Cardiac muscle cell (in vitro differentiated cells and primary cell): ENCODE measurements around the gene CXCL14. TPM values are rescaled to one million over a fixed set of nuclear protein-coding genes. Genes with fewer than 3 reads are reported as not detected.

ENCODE experiments used
- DNase-seq, 2 donors: peaks; one replicate each; pipeline versions ENCODE4 v3.0.0 to v3.0.0-alpha.2; 2010 to 2017; ENCODE audit warnings: low read depth in 1 of 2, low spot score in 1 of 2
- H3K27ac ChIP-seq: fragments of 200-600 bp; sonication (generic); 2 replicates; pipeline ENCODE4 v1.5.1; 2016
- H3K27me3 ChIP-seq: fragments of 200-600 bp; sonication (generic); 2 replicates; pipeline ENCODE4 v1.6.0; 2016; ENCODE audit warnings: control low read depth
- H3K36me3 ChIP-seq: fragments of 200-600 bp; sonication (generic); 2 replicates; pipeline ENCODE4 v1.5.1; 2016; ENCODE audit warnings: control low read depth
- H3K4me1 ChIP-seq: fragments of 200-600 bp; sonication (generic); 2 replicates; pipeline ENCODE4 v1.8.1; 2017; ENCODE audit warnings: low read depth, mild to moderate bottlenecking, mixed run types
- H3K4me3 ChIP-seq: fragments of 200-600 bp; sonication (generic); 2 replicates; pipeline ENCODE4 v1.5.1; 2016; ENCODE audit warnings: mild to moderate bottlenecking
- H3K9me3 ChIP-seq: fragments of 200-600 bp; sonication (generic); 2 replicates; pipeline ENCODE4 v1.5.1; 2017; ENCODE audit warnings: low read depth, mild to moderate bottlenecking, control low read depth
- polyA plus RNA-seq: library from polyadenylated mRNA; unstranded; fragments of >200 nt; fragmentation: Nextera tagmentation; extraction: Ambion mirVana; gene quantifications from 2 replicates; pipeline ENCODE4 v1.2.1, GENCODE V29; 2016
- total RNA-seq: library from RNA; depleted of rRNA; stranded (reverse); fragments of >200 nt; gene quantifications from 2 replicates; pipeline ENCODE4 v1.2.3, GENCODE V29; 2016
- TF ChIP-seq, protein P1 (sequence below): IDR thresholded peaks from 2 replicates; pipeline ENCODE4 v1.5.1; 2012; ENCODE audit warnings: low read depth, mild to moderate bottlenecking, low read length

The CXCL14 gene
- total and polyA plus RNA-seq, 2 experiments from 2014 or later, result 1.2 to 1.9 TPM

DNA sequence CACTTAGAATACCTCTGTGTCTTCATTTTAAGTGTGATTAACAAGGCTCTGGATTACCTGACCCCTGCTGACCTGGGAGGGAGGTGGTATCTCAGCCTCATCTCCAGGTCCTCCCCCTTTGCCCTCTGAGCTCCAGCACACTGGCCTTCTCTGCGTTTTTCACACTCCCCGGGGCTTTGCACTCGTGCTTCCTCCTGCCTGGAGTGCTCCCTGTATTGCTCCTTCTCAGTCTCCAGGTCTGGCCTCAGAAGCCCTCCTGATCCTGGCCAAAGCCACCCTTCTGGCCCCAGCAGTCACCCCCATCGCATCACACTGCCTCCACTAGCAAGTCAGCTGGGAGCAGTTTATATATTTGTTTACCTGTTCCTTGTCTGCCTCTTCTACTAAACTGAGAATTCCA, 29.4 kb downstream of the CXCL14 start:
- Histone ChIP-seq H3K27me3 (peaks cover 80% of the 10 kb centered on the region), H3K9me3 (no peaks in the 10 kb centered on the region), H3K36me3 (no peaks in the 10 kb centered on the region), H3K27ac (no peak overlapping the region), H3K4me1 (no peaks in the 10 kb centered on the region), H3K4me3 (no peak overlapping the region)
- TF ChIP-seq, protein P1, sequence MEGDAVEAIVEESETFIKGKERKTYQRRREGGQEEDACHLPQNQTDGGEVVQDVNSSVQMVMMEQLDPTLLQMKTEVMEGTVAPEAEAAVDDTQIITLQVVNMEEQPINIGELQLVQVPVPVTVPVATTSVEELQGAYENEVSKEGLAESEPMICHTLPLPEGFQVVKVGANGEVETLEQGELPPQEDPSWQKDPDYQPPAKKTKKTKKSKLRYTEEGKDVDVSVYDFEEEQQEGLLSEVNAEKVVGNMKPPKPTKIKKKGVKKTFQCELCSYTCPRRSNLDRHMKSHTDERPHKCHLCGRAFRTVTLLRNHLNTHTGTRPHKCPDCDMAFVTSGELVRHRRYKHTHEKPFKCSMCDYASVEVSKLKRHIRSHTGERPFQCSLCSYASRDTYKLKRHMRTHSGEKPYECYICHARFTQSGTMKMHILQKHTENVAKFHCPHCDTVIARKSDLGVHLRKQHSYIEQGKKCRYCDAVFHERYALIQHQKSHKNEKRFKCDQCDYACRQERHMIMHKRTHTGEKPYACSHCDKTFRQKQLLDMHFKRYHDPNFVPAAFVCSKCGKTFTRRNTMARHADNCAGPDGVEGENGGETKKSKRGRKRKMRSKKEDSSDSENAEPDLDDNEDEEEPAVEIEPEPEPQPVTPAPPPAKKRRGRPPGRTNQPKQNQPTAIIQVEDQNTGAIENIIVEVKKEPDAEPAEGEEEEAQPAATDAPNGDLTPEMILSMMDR, result no peak
- DNase-seq, result no peak

DNA sequence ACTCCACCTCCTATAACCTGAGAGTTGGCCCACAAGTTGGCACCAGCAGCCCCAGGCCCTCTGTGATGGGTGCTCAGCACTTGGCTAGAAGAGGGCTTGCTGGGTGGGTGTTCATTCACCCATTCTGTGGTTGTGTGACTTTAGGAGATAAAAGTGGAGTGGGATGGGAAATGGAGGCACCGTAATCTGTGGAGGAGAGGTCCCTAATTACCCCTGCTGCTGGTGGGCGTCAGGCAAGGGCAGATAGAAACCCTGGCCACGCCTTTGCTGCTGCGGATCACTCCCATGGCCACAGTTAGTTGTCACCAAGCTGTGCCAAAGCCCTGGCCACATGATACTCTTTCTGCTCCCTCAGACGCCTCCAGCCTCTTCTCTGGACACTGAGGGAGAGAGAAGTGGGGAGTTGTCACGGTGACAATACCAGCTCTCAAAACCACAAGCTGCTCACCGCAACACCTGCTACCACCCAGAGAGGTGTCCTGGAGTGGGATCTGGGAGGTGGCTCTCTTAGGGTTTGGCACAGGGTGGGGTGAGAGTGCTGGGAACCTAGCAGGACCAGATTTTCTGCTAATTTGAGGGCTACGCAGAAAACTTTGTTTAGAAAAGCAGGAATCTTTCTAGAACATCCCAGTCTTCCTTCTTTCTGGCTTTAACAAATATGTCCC, 31.1 kb downstream of the CXCL14 start:
- Histone ChIP-seq H3K27me3 (peaks cover 87% of the 10 kb centered on the region), H3K36me3 (no peaks in the 10 kb centered on the region), H3K4me1 (peaks cover 8% of the 10 kb centered on the region), H3K27ac (no peak overlapping the region), H3K4me3 (no peak overlapping the region), H3K9me3 (no peaks in the 10 kb centered on the region)
- TF ChIP-seq, protein P1, result no peak
- no peak for DNase-seq

DNA sequence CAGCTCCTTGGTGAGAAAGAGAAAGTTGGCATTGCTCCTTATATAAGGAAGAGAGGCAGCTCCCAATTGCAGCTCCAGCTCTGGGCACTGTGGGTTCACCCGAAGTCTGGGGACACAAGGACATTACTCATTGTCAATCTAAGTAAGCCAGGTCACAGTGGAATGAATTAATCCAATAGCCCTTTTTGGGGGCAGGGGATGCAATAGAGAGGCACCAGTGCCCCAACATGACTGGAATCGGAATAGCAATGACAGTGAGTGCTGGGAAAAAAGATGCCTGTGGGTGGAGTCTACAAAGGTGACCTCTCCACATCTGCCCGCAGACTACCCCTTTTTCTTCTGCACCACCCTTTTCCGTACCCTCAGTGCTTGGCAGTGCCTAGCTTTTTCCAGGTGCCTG, 31.9 kb downstream of the CXCL14 start:
- Histone ChIP-seq H3K4me3 (no peak overlapping the region), H3K9me3 (no peaks in the 10 kb centered on the region), H3K36me3 (no peaks in the 10 kb centered on the region), H3K27me3 (peaks cover 93% of the 10 kb centered on the region), H3K4me1 (peaks cover 8% of the 10 kb centered on the region), H3K27ac (no peak overlapping the region)
- no peak for DNase-seq
- TF ChIP-seq, protein P1, result no peak

DNA sequence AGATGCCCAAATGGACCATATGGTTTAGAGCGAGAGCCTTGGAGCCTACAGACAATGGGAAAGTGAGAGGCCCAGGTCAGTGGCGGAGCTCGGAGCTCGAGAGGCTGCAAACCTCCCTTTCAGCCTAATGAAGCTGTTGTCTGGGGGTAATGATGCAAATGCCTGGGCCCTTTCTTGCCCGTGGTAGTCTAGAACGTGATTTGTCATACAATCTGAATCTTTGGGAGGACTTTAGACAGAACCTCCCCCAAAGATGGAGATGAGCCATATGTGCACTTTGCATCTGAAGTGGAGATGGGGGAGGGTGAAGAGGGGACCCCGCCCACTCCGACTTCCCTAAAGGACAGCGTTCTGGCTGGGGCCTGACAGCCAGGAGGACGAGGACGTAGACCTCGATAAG, 32.7 kb downstream of the CXCL14 start:
- Histone ChIP-seq H3K4me3 (no peak overlapping the region), H3K27me3 (peaks cover 100% of the 10 kb centered on the region)

DNA sequence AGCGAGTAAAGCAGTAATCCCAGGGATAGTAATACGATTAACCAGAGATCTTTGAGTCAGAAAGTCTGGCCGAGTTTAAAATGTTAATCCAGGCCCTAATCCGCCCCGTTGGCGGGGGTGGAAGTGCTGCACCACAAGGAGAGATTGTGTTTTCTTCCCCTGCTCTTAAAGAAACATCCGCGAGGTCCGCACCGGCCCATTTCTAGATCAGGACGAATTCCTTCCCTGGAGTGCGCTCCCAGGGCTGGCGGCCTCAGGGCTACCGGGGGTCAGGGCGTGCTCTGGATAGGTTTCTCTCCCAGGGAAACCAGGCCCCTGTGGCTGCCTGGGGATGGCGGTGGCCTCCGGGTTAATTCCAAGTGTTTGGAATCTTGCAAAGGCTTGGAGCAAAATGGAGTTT, 33.7 kb downstream of the CXCL14 start:
- no peak for DNase-seq
- no peak overlapping the region for H3K27ac ChIP-seq
- no peaks in the 10 kb centered on the region for H3K9me3 ChIP-seq
- H3K4me1 ChIP-seq, result peaks cover 8% of the 10 kb centered on the region
- peaks cover 100% of the 10 kb centered on the region for H3K27me3 ChIP-seq
- no peaks in the 10 kb centered on the region for H3K36me3 ChIP-seq
- H3K4me3 ChIP-seq, result no peak overlapping the region
- TF ChIP-seq, protein P1, result no peak

More for the DNA sequence above, 32.7 kb downstream of the CXCL14 start:
- H3K36me3 ChIP-seq, result no peaks in the 10 kb centered on the region
- TF ChIP-seq, protein P1, result no peak
- no peak overlapping the region for H3K27ac ChIP-seq
- no peak for DNase-seq
- peaks cover 8% of the 10 kb centered on the region for H3K4me1 ChIP-seq
- no peaks in the 10 kb centered on the region for H3K9me3 ChIP-seq
